Ascending aorta (tissue), 2 donors: ENCODE measurements around the gene SDHB. TPM values are rescaled to one million over a fixed set of nuclear protein-coding genes. Genes with fewer than 3 reads are reported as not detected.

ENCODE experiments used
- DNase-seq, 2 donors: peaks; one replicate each; pipeline ENCODE4 v3.0.0-alpha.2; 2019; ENCODE audit warnings: low spot score in 2 of 2
- H3K27ac ChIP-seq, 2 donors: fragments of 200-600 bp; sonication (generic); one replicate each; pipeline ENCODE4 v1.5.1; 2016 to 2017; ENCODE audit warnings: mild to moderate bottlenecking in 1 of 2
- H3K27me3 ChIP-seq: fragments of 200-600 bp; sonication (generic); one replicate; pipeline ENCODE4 v1.5.1; 2017
- H3K36me3 ChIP-seq, 2 donors: fragments of 200-600 bp; sonication (generic); one replicate each; pipeline ENCODE4 v1.5.1; 2016
- H3K4me1 ChIP-seq, 2 donors: fragments of 200-600 bp; sonication (generic); one replicate each; pipeline ENCODE4 v1.5.1; 2016 to 2017; ENCODE audit warnings: mild to moderate bottlenecking in 1 of 2
- H3K4me3 ChIP-seq, 2 donors: fragments of 200-600 bp; sonication (generic); one replicate each; pipeline ENCODE4 v1.5.1; 2016 to 2017; ENCODE audit warnings: mild to moderate bottlenecking in 1 of 2
- H3K9me3 ChIP-seq, 2 donors: fragments of 200-600 bp; sonication (generic); one replicate each; pipeline ENCODE4 v1.5.1; 2016
- intact Hi-C: fragments of 100-400 bp; cut with DNase I; formaldehyde crosslinking; loops from one replicate; pipeline ENCODE4 v1.15.1; 2023
- total RNA-seq: library from RNA; depleted of rRNA; stranded (reverse); fragments of >200 nt; gene quantifications from one replicate; pipeline ENCODE4 v1.1.0, GENCODE V29; 2016
- TF ChIP-seq, protein P1 (sequence below), 3 experiments: fragments of 200-600 bp in 2 of 3; fragments of 450-650 bp in 1 of 3; sonication (generic) in 2 of 3; IDR thresholded peaks; one replicate each; pipeline ENCODE4 v1.5.1; 2016 to 2019; ENCODE audit warnings: antibody characterized with exemption in 3 of 3, mild to moderate bottlenecking in 1 of 3, moderate library complexity in 1 of 3

Gene SDHB
- total RNA-seq, 1 donor from 2014 or later: 112 TPM

DNA sequence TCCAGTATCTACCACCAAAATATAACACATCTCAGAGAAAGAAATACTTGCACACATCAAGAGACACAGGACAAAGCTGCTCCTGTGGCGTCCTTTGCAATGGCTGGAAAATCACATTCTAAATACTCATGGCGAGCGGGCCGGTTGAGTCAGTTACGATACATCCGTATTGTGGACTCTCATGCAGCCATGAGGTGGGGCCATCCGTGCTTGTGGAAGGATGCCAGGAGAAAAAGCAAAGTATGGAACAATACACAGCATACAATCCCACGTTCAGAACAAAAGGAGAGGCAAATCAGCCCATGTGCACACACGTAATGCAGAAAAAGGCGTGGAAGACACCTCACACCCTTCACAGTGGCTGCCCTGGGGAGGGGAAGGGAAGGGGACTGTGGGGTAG is 55.2 kb downstream of the SDHB start:
- peaks cover 60 to 68% of the 10 kb centered on the region in 2 donors for H3K36me3 ChIP-seq
- intact Hi-C loops: no loop called here
- DNase-seq: no peak
- no peak overlapping the region for H3K4me3 ChIP-seq
- H3K4me1 ChIP-seq: no peaks in the 10 kb centered on the region
- H3K9me3 ChIP-seq: no peaks in the 10 kb centered on the region
- TF ChIP-seq, protein P1, sequence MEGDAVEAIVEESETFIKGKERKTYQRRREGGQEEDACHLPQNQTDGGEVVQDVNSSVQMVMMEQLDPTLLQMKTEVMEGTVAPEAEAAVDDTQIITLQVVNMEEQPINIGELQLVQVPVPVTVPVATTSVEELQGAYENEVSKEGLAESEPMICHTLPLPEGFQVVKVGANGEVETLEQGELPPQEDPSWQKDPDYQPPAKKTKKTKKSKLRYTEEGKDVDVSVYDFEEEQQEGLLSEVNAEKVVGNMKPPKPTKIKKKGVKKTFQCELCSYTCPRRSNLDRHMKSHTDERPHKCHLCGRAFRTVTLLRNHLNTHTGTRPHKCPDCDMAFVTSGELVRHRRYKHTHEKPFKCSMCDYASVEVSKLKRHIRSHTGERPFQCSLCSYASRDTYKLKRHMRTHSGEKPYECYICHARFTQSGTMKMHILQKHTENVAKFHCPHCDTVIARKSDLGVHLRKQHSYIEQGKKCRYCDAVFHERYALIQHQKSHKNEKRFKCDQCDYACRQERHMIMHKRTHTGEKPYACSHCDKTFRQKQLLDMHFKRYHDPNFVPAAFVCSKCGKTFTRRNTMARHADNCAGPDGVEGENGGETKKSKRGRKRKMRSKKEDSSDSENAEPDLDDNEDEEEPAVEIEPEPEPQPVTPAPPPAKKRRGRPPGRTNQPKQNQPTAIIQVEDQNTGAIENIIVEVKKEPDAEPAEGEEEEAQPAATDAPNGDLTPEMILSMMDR (IDR thresholded peaks at IDR 0.05): no peak
- H3K27me3 ChIP-seq: no peaks in the 10 kb centered on the region
- no peak overlapping the region for H3K27ac ChIP-seq

DNA sequence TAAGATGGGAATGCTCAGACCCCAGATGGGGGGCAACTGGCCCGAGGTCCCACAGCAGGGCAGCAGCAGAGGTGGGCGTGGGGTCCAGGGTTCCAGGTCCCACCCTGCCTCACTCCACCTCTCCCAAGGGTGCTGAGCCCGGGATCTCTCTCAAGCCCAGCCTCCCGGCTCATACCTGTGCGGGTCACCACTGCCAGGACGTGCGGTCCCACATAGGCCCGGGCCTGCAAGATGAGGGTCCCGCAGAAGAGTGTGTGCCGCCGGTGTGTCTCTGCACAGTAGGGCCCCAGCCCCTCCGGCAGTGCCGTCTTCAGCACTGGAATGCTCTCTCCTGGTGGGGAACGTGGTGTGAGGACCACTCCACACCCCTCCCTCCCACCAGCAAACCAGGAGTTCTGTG is 57.0 kb downstream of the SDHB start:
- peaks cover 45 to 66% of the 10 kb centered on the region in 2 donors for H3K36me3 ChIP-seq

DNA sequence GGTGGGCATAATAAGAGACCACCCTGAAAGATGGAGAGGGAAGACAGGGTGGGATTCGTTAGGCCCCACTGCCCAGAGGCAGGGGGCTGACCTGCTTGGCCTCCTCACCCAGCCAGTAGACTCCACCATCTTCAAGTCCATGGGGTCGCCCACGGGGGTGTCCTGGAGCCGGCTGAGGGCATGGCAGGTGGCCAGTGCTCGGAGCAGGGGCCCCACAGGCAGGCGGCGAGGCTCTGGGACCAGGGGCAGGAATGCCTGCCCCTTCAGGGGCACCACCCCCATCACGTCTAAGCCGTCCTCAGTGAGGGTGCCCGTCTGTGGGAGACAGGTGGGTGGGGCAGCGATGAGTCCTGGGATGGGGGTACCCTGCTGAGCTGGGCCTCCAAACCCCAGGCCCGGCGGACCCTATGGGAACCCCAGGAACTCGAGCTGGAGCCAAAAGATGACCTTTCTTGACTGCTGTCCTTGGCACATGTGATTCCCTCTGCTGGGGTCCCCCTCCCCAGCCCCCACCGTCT is 60.3 kb downstream of the SDHB start:
- peaks cover 46 to 71% of the 10 kb centered on the region in 2 donors for H3K36me3 ChIP-seq

More for the DNA sequence above, 57.0 kb downstream of the SDHB start:
- Histone ChIP-seq H3K4me3 (no peak overlapping the region), H3K4me1 (no peaks in the 10 kb centered on the region), H3K27ac (no peak overlapping the region), H3K9me3 (no peaks in the 10 kb centered on the region), H3K27me3 (no peaks in the 10 kb centered on the region)
- TF ChIP-seq, protein P1 (IDR thresholded peaks at IDR 0.05): no peak
- no peak for DNase-seq
- intact Hi-C loops: no loop called here

DNA sequence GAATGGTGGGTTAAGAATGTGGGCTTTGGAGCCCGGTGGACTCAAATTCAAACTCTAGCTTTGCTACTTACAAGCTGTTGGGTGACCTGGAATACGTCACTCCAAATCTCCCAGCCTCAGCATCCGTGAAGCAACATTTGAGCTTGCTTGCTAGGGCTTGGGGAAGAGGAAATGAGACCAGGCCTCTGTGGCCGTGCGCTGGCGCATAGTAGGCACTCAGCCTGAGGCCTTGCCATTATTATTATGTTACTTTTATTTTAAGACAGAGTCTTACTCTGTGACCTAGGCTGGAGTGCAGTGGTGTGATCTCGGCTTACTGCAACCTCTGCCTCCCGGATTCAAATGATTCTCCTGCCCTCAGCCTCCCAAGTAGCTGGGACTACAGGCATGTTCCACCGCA is 61.2 kb downstream of the SDHB start:
- intact Hi-C loops: no loop called here
- peaks cover 44 to 72% of the 10 kb centered on the region in 2 donors for H3K36me3 ChIP-seq

More for the DNA sequence above, 60.3 kb downstream of the SDHB start:
- H3K4me1 ChIP-seq: no peaks in the 10 kb centered on the region
- DNase-seq: no peak
- no peak overlapping the region for H3K4me3 ChIP-seq
- no peaks in the 10 kb centered on the region for H3K9me3 ChIP-seq
- no peaks in the 10 kb centered on the region for H3K27me3 ChIP-seq
- intact Hi-C loops: no loop called here
- no peak overlapping the region for H3K27ac ChIP-seq
- TF ChIP-seq, protein P1 (IDR thresholded peaks at IDR 0.05): no peak

DNA sequence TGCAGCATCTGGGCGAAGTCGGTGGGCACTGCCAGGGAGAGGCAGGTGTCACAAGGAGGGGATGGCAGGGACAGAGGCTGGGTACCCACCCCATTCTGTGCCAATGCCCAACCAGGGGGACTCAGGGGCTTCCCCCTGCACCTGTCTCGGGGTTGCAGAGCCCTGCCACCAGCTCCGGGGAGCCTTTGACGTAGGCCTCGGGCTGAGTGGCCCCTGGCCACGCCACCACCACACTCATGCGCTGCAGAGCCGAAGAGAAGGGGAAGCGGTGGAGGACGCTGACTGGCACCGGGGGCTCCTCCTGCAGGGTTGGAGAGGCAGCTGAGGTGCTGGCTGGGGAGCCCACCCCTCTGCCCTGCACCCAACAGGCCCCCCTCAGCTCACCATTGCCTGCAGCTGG is 61.7 kb downstream of the SDHB start:
- no peak overlapping the region for H3K4me3 ChIP-seq
- H3K36me3 ChIP-seq: peaks cover 47 to 74% of the 10 kb centered on the region in 2 donors
- no peaks in the 10 kb centered on the region for H3K4me1 ChIP-seq
- H3K9me3 ChIP-seq: no peaks in the 10 kb centered on the region
- TF ChIP-seq, protein P1 (IDR thresholded peaks at IDR 0.05): no peak
- intact Hi-C loops: no loop called here
- H3K27me3 ChIP-seq: no peaks in the 10 kb centered on the region
- no peak overlapping the region for H3K27ac ChIP-seq
- no peak for DNase-seq

More for the DNA sequence above, 61.2 kb downstream of the SDHB start:
- TF ChIP-seq, protein P1 (IDR thresholded peaks at IDR 0.05): no peak
- Histone ChIP-seq H3K4me3 (no peak overlapping the region), H3K9me3 (no peaks in the 10 kb centered on the region), H3K27me3 (no peaks in the 10 kb centered on the region), H3K27ac (no peak overlapping the region), H3K4me1 (no peaks in the 10 kb centered on the region)
- DNase-seq: no peak

DNA sequence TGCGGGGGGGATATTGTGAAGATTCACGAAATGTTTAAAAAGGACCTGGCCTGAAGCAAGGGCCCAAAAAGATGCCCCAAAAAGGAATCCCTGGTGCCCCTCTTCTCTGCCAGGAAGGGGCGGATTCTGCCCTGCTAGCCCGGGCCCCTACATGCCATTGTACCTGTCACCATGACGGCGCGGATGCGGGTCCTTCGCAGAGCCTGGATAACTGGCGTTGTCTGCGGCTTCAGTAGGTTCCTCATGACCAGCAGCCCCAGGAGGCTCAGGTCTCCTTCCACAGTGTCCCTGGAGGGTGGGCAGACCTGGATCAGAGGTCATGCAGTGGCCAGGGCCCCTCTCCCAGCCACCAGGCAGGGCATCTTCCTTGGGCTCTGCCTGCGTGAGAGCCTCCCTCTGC is 62.3 kb downstream of the SDHB start:
- intact Hi-C loops: no loop called here
- DNase-seq: no peak
- Histone ChIP-seq H3K4me1 (no peaks in the 10 kb centered on the region), H3K36me3 (peaks cover 48 to 72% of the 10 kb centered on the region in 2 donors), H3K27ac (no peak overlapping the region), H3K4me3 (no peak overlapping the region), H3K27me3 (no peaks in the 10 kb centered on the region), H3K9me3 (no peaks in the 10 kb centered on the region)
- TF ChIP-seq, protein P1 (IDR thresholded peaks at IDR 0.05): no peak
